GM23338 (cell line): Measurements from ENCODE around the gene CRYBG1. TPM values are rescaled to one million over a fixed set of nuclear protein-coding genes. Genes with fewer than 3 reads are reported as not detected.
A peak's percentile ranks its signal among the peaks of the same experiment; 100 is the strongest.

Experiments
- ATAC-seq: fragments of 200-7000 bp; cut with Tn5 transposase; 3 replicates; pipeline ENCODE4 v1.9.1; 2020
- DNase-seq: peaks from one replicate; pipeline ENCODE4 v3.0.0-alpha.2; 2015; ENCODE audit warnings: low spot score
- H2AFZ ChIP-seq: fragments of 200-600 bp; sonication (generic); 2 replicates; pipeline ENCODE4 v1.8.0; 2016; ENCODE audit warnings: antibody characterized with exemption, mild to moderate bottlenecking, moderate library complexity
- H3F3A ChIP-seq: fragments of 200-600 bp; sonication (generic); replicated peaks from 2 replicates; pipeline ENCODE4 v1.8.0; 2017; ENCODE audit warnings: antibody characterized with exemption, mixed run types, low read depth
- H3K27ac ChIP-seq: fragments of 200-600 bp; sonication (generic); 2 replicates; pipeline ENCODE4 v1.6.1; 2016; ENCODE audit warnings: low read depth
- H3K27me3 ChIP-seq: fragments of 200-600 bp; sonication (generic); 2 replicates; pipeline ENCODE4 v1.8.0; 2016; ENCODE audit warnings: mild to moderate bottlenecking, mixed run types, moderate library complexity; ENCODE audit not compliant: insufficient read depth
- H3K36me3 ChIP-seq: fragments of 200-600 bp; sonication (generic); 2 replicates; pipeline ENCODE4 v1.8.0; 2016; ENCODE audit warnings: mild to moderate bottlenecking; ENCODE audit not compliant: insufficient read depth
- H3K4me1 ChIP-seq: fragments of 200-600 bp; sonication (generic); 2 replicates; pipeline ENCODE4 v1.8.0; 2016; ENCODE audit warnings: mild to moderate bottlenecking, moderate library complexity; ENCODE audit not compliant: insufficient read depth
- H3K4me2 ChIP-seq: fragments of 200-600 bp; sonication (generic); 2 replicates; pipeline ENCODE4 v1.7.1; 2017; ENCODE audit warnings: mixed run types
- H3K4me3 ChIP-seq: fragments of 200-600 bp; sonication (generic); 2 replicates; pipeline ENCODE4 v1.6.1; 2016; ENCODE audit warnings: mixed run types
- H3K79me2 ChIP-seq: fragments of 200-600 bp; sonication (generic); replicated peaks from 2 replicates; pipeline ENCODE4 v1.8.0; 2017; ENCODE audit warnings: mild to moderate bottlenecking; ENCODE audit not compliant: insufficient read depth
- H3K9me2 ChIP-seq: fragments of 200-600 bp; sonication (generic); 2 replicates; pipeline ENCODE4 v1.8.0; 2017; ENCODE audit not compliant: insufficient read depth
- H4K20me1 ChIP-seq: fragments of 200-600 bp; sonication (generic); replicated peaks from 2 replicates; pipeline ENCODE4 v1.8.0; 2017; ENCODE audit warnings: mild to moderate bottlenecking; ENCODE audit not compliant: insufficient read depth
- H3K27ac Mint-ChIP-seq: 2 replicates; pipeline ENCODE4 v1.8.0; 2020; ENCODE audit warnings: inconsistent platforms, mild to moderate bottlenecking, moderate library complexity, mixed read lengths
- H3K27me3 Mint-ChIP-seq: 3 replicates; pipeline ENCODE4 v1.8.0; 2022; ENCODE audit warnings: low read depth, mild to moderate bottlenecking, moderate library complexity, mixed read lengths, inconsistent platforms; ENCODE audit not compliant: insufficient read depth, poor library complexity
- H3K36me3 Mint-ChIP-seq: 3 replicates; pipeline ENCODE4 v1.8.0; 2021; ENCODE audit warnings: low read depth, mild to moderate bottlenecking, inconsistent platforms, moderate library complexity, mixed read lengths
- H3K4me1 Mint-ChIP-seq: 3 replicates; pipeline ENCODE4 v1.8.0; 2020; ENCODE audit warnings: mild to moderate bottlenecking, inconsistent platforms, mixed read lengths
- H3K4me3 Mint-ChIP-seq: 3 replicates; pipeline ENCODE4 v1.8.0; 2021; ENCODE audit warnings: moderate library complexity, mild to moderate bottlenecking, inconsistent platforms, mixed read lengths
- H3K9me3 Mint-ChIP-seq: 3 replicates; pipeline ENCODE4 v1.8.0; 2020; ENCODE audit warnings: moderate library complexity, mild to moderate bottlenecking, inconsistent platforms, mixed read lengths
- CREB1 ChIP-seq: fragments of 250-450 bp; sonication (Bioruptor Pico); IDR thresholded peaks from 2 replicates; pipeline ENCODE4 v1.5.0; 2020; ENCODE audit warnings: low read depth, mild to moderate bottlenecking, moderate library complexity
- CTCF ChIP-seq, 2 experiments: fragments of 200-600 bp in 1 of 2; sonication (generic) in 1 of 2; conservative IDR thresholded peaks; 2 replicates each; pipeline versions ENCODE4 v1.5.1 to v1.6.1; 2016 to 2017; ENCODE audit warnings: antibody characterized with exemption in 2 of 2, low read depth in 2 of 2, mild to moderate bottlenecking in 2 of 2, moderate library complexity in 1 of 2
- ETS1 ChIP-seq: IDR thresholded peaks from 2 replicates; pipeline ENCODE4 v1.6.1; 2016; ENCODE audit warnings: antibody characterized with exemption
- EZH2 ChIP-seq: fragments of 200-600 bp; sonication (generic); IDR thresholded peaks from one replicate; pipeline ENCODE4 v1.8.0; 2017; ENCODE audit warnings: antibody characterized with exemption, mild to moderate bottlenecking, low read depth; ENCODE audit not compliant: unreplicated experiment
- EZH2phosphoT487 ChIP-seq: fragments of 200-600 bp; sonication (generic); IDR thresholded peaks from one replicate; pipeline ENCODE4 v1.8.1; 2018; ENCODE audit warnings: antibody characterized with exemption; ENCODE audit not compliant: unreplicated experiment
- JUNB ChIP-seq: IDR thresholded peaks from one replicate; pipeline ENCODE4 v1.6.1; 2016; ENCODE audit warnings: antibody characterized with exemption; ENCODE audit not compliant: unreplicated experiment
- NANOG ChIP-seq: IDR thresholded peaks from 2 replicates; pipeline ENCODE4 v1.6.1; 2016; ENCODE audit warnings: antibody characterized with exemption, borderline replicate concordance
- POLR2AphosphoS5 ChIP-seq: IDR thresholded peaks from 2 replicates; pipeline ENCODE4 v1.6.1; 2016; ENCODE audit warnings: antibody characterized with exemption, low read depth
- STAT1 ChIP-seq: IDR thresholded peaks from one replicate; pipeline ENCODE4 v1.6.1; 2016; ENCODE audit warnings: antibody characterized with exemption; ENCODE audit not compliant: unreplicated experiment
- ZNF331 ChIP-seq: fragments of 250-450 bp; sonication (Bioruptor Pico); IDR thresholded peaks from 2 replicates; pipeline ENCODE4 v1.5.0; 2020; ENCODE audit warnings: low read depth, mild to moderate bottlenecking, moderate library complexity
- polyA plus RNA-seq: library from polyadenylated mRNA; unstranded; fragments of >200 nt; fragmentation: Nextera tagmentation; extraction: Ambion mirVana; gene quantifications from 2 replicates; pipeline ENCODE4 v1.2.1, GENCODE V29; 2016
- total RNA-seq: library from RNA; depleted of rRNA; stranded (reverse); fragments of >200 nt; shearing (Covaris generic); gene quantifications from 2 replicates; pipeline ENCODE4 v1.2.3, GENCODE V29; 2014

The CRYBG1 gene
- total and polyA plus RNA-seq, 2 experiments from 2014 or later = 3.7 to 17.2 TPM

GRCh38 chr6:106510090-106510970 is 149.8 kb downstream of the CRYBG1 start:
- peaks cover 59% of the 10 kb centered on the region for H3K27me3 Mint-ChIP-seq
- peak overlapping the region; percentile 92 for H2AFZ ChIP-seq
- peaks cover 9% of the 10 kb centered on the region for H3F3A ChIP-seq
- H3K27ac Mint-ChIP-seq = no peak overlapping the region
- peaks cover 27% of the 10 kb centered on the region for H3K4me1 Mint-ChIP-seq
- peak; percentile 71 for DNase-seq
- H3K4me3 ChIP-seq = peak overlapping the region; percentile 84
- peaks cover 12% of the 10 kb centered on the region for H4K20me1 ChIP-seq
- H3K4me3 Mint-ChIP-seq = peak overlapping the region; percentile 87
- H3K9me2 ChIP-seq = no peaks in the 10 kb centered on the region
- no peaks in the 10 kb centered on the region for H3K36me3 ChIP-seq
- H3K27me3 ChIP-seq = peaks cover 80% of the 10 kb centered on the region
- TF ChIP-seq JUNB (no peak), ETS1 (no peak), STAT1 (no peak), NANOG (no peak), CTCF (conservative IDR thresholded peaks at IDR 0.05; ENCODE audit: low read depth in 2 of 2) (peak; percentile 15 to 43; a peak in 3 of 4 replicates), EZH2 (peak; percentile 17)
- no peaks in the 10 kb centered on the region for H3K9me3 Mint-ChIP-seq
- H3K79me2 ChIP-seq = no peaks in the 10 kb centered on the region
- H3K27ac ChIP-seq = no peak overlapping the region
- H3K36me3 Mint-ChIP-seq = no peaks in the 10 kb centered on the region; the same call in 2 of the 3 replicates
- peak overlapping the region; percentile 99 for H3K4me2 ChIP-seq
- H3K4me1 ChIP-seq = peaks cover 35% of the 10 kb centered on the region
- peak; percentile 45 for ATAC-seq

- Histone ChIP-seq H3K4me3 (peak overlapping the region; percentile 84), H3K36me3 (no peaks in the 10 kb centered on the region), H2AFZ (0 out of 2 replicates have a peak overlapping the region, but pooled peaks have one; percentile 80), H3K27ac (no peak overlapping the region), H3K4me1 (peaks cover 35% of the 10 kb centered on the region), H3K9me2 (no peaks in the 10 kb centered on the region), H3K79me2 (no peaks in the 10 kb centered on the region), H4K20me1 (peaks cover 12% of the 10 kb centered on the region), H3K27me3 (peaks cover 80% of the 10 kb centered on the region), H3K4me2 (peak overlapping the region; percentile 99), H3F3A (peaks cover 9% of the 10 kb centered on the region)
- Mint-ChIP-seq H3K27me3 (peaks cover 59% of the 10 kb centered on the region), H3K4me3 (peak overlapping the region; percentile 87), H3K36me3 (no peaks in the 10 kb centered on the region; the same call in 2 of the 3 replicates), H3K9me3 (no peaks in the 10 kb centered on the region), H3K27ac (no peak overlapping the region), H3K4me1 (peaks cover 27% of the 10 kb centered on the region)
- TF ChIP-seq EZH2phosphoT487 = no peak
- no peak for TF ChIP-seq CREB1 (CRISPR knock-in tag)
- TF ChIP-seq EZH2 = peak; percentile 2
- TF ChIP-seq ETS1 = no peak
- no peak for TF ChIP-seq JUNB
- TF ChIP-seq ZNF331 (CRISPR knock-in tag) = no peak
- TF ChIP-seq POLR2AphosphoS5 = no peak
- TF ChIP-seq CTCF (conservative IDR thresholded peaks at IDR 0.05; ENCODE audit: low read depth in 2 of 2) = no peak
- no peak for TF ChIP-seq STAT1
- DNase-seq (peak; percentile 81), ATAC-seq (peak; percentile 19)
These were observed 151.0 kb downstream of the CRYBG1 start for GRCh38 chr6:106511288-106512047.
